ENCODE results near the gene SYCP2L. TPM values are rescaled to one million over a fixed set of nuclear protein-coding genes. Genes with fewer than 3 reads are reported as not detected.

Gene SYCP2L
- total and polyA plus RNA-seq, 7 donors: 0.09 to 22.1 (median 0.71) TPM; not detected in 2

DNA sequence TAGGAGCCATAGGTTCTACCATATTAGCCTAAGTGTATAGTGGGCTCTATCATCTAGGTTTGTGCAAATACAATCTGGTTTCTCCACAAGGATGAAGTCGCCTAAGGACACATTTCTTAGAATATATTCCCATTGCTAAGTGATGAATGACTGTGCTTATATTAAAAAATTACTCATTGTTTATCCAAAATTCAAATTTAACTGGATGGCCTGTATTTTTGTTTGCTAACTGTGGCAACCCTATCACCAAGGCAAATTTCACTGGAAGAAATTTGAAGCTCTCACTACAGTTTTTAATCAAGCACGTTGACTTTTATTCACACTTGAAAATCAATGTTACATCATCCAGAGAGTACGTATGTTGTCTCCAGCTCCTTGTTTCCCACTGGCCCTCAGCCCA is 18.9 kb upstream of the SYCP2L start:
- Histone ChIP-seq H3K36me3 (no peaks in the 10 kb centered on the region), H3K4me1 (no peaks in the 10 kb centered on the region), H3K4me3 (no peak overlapping the region), H3K9me3 (no peaks in the 10 kb centered on the region), H3K27ac (no peak overlapping the region), H3K27me3 (no peaks in the 10 kb centered on the region)
- DNase-seq: no peak
- WGBS, 2 donors: 86 to 94% methylated on average over 3 of the region's 3 CpGs
- no peak for TF ChIP-seq POLR2A (IDR thresholded peaks at IDR 0.05)
- TF ChIP-seq, protein P1, sequence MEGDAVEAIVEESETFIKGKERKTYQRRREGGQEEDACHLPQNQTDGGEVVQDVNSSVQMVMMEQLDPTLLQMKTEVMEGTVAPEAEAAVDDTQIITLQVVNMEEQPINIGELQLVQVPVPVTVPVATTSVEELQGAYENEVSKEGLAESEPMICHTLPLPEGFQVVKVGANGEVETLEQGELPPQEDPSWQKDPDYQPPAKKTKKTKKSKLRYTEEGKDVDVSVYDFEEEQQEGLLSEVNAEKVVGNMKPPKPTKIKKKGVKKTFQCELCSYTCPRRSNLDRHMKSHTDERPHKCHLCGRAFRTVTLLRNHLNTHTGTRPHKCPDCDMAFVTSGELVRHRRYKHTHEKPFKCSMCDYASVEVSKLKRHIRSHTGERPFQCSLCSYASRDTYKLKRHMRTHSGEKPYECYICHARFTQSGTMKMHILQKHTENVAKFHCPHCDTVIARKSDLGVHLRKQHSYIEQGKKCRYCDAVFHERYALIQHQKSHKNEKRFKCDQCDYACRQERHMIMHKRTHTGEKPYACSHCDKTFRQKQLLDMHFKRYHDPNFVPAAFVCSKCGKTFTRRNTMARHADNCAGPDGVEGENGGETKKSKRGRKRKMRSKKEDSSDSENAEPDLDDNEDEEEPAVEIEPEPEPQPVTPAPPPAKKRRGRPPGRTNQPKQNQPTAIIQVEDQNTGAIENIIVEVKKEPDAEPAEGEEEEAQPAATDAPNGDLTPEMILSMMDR (IDR thresholded peaks at IDR 0.05): no peak
- TF ChIP-seq POLR2AphosphoS5 (IDR thresholded peaks at IDR 0.05): no peak
- no peak for TF ChIP-seq EP300 (IDR thresholded peaks at IDR 0.05)
- intact Hi-C loops (cut with DNase I): no loop called here

DNA sequence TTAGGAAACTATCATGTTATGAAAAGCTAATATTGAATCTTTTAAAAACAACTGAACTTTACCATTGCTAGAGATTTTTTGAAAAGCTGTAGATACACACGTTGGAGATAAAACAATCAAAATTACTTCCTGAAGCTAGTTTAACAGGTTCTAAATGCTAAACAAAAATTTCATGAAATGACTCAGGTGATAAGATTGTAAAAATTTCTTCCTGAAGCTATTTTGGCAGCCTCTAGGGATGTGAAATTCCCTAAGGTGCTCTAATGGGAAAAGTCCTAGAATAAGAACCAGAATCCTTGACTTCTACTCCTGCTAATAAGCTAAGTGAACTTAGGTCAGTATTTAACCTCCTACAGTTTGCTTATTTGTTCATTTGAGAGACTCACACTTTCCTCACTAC is 13.5 kb upstream of the SYCP2L start:
- no peak for DNase-seq
- no peak for TF ChIP-seq POLR2A (IDR thresholded peaks at IDR 0.05)
- no peaks in the 10 kb centered on the region for H3K36me3 ChIP-seq
- no peak overlapping the region for H3K27ac ChIP-seq
- H3K4me1 ChIP-seq: no peaks in the 10 kb centered on the region
- WGBS, 2 donors: 6 to 36% methylated on average over 1 of the region's 1 CpG
- intact Hi-C loops (cut with DNase I): no loop called here
- no peak overlapping the region for H3K4me3 ChIP-seq
- H3K27me3 ChIP-seq: no peaks in the 10 kb centered on the region
- no peaks in the 10 kb centered on the region for H3K9me3 ChIP-seq

DNA sequence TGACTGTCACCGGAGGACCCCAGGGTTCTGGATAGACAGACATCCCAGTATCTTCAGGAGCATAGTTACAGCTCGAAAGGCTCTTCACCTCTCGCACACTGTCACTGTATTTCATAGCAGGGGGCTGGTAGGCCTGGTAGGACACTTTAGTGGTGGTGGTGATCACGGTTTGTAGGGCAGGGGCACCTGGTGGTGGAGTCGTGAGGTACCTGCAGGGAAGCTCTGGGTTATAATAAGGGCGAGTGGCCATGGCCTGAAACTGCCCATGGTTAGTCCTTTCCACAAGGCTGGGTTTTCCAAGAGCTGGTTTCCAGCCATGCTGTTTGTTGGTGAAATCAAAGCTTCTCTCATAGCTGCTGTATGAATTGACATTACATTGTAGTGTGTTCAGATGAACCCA is 12.6 kb upstream of the SYCP2L start:
- intact Hi-C loops (cut with DNase I): no loop called here
- 90% methylated on average over 6 of the region's 6 CpGs for WGBS, 2 donors
- H3K27ac ChIP-seq: no peak overlapping the region
- H3K36me3 ChIP-seq: no peaks in the 10 kb centered on the region
- TF ChIP-seq, protein P1 (IDR thresholded peaks at IDR 0.05): no peak
- TF ChIP-seq POLR2AphosphoS5 (IDR thresholded peaks at IDR 0.05): no peak
- TF ChIP-seq POLR2A (IDR thresholded peaks at IDR 0.05): no peak
- DNase-seq: no peak
- no peaks in the 10 kb centered on the region for H3K4me1 ChIP-seq
- H3K4me3 ChIP-seq: no peak overlapping the region
- no peaks in the 10 kb centered on the region for H3K9me3 ChIP-seq
- no peaks in the 10 kb centered on the region for H3K27me3 ChIP-seq

- Histone ChIP-seq H3K36me3 (no peaks in the 10 kb centered on the region), H3K9me3 (no peaks in the 10 kb centered on the region), H3K4me1 (no peaks in the 10 kb centered on the region), H3K27ac (no peak overlapping the region), H3K4me3 (no peak overlapping the region), H3K27me3 (peaks cover 0 to 4% (median 0%) of the 10 kb centered on the region in 3 donors)
- intact Hi-C loops (cut with DNase I): no loop called here
- 81 to 83% methylated on average over 4 of the region's 4 CpGs for WGBS, 2 donors
- no peak for DNase-seq
- TF ChIP-seq, protein P1 (IDR thresholded peaks at IDR 0.05): no peak
- TF ChIP-seq POLR2AphosphoS5 (IDR thresholded peaks at IDR 0.05): no peak
- no peak for TF ChIP-seq POLR2A (IDR thresholded peaks at IDR 0.05)
- TF ChIP-seq EP300 (IDR thresholded peaks at IDR 0.05): no peak
Measured at GRCh38 chr6:10875026-10875425, 11.8 kb upstream of the SYCP2L start.

DNA sequence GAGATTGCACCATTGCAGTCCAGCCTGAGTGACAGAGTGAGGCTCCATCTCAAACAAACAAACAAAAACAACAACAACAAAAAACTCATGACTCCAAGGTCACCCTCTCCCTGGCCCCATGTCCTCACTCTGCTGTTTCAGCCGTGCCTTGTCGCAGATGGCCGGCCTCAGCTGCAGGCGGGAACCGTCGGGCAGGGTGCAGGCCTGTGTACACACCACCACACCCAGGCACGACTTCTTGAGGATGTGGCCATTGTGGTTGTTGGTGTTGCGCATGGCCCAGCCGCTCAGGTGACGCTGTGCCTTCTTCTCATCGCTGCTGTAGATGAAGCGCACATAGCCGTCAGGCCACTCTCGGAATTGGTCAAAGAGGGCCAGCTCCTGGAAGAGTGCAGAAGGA is 9.8 kb upstream of the SYCP2L start:
- Histone ChIP-seq H3K27me3 (peaks cover 5 to 24% (median 17%) of the 10 kb centered on the region in 3 donors), H3K9me3 (no peaks in the 10 kb centered on the region), H3K4me1 (peaks cover 0 to 7% (median 0%) of the 10 kb centered on the region in 4 donors), H3K36me3 (no peaks in the 10 kb centered on the region), H3K27ac (no peak overlapping the region), H3K4me3 (no peak overlapping the region)
- no peak for DNase-seq
- no peak for TF ChIP-seq EP300 (IDR thresholded peaks at IDR 0.05)
- TF ChIP-seq, protein P1 (IDR thresholded peaks at IDR 0.05): no peak
- TF ChIP-seq POLR2A (IDR thresholded peaks at IDR 0.05): no peak
- TF ChIP-seq POLR2AphosphoS5 (IDR thresholded peaks at IDR 0.05): no peak
- WGBS, 2 donors: 91% methylated on average over 14 of the region's 14 CpGs
- intact Hi-C loops (cut with DNase I): no loop called here

Measured in sigmoid colon (tissue), 7 donors.